HCT116 (cell line): Measurements from ENCODE around the gene PTPRR. TPM values are rescaled to one million over a fixed set of nuclear protein-coding genes. Genes with fewer than 3 reads are reported as not detected.

Experiments
- ATAC-seq: fragments of 200-7000 bp; cut with Tn5 transposase; 2 replicates; pipeline ENCODE4 v1.9.1; 2020; ENCODE audit warnings: mild to moderate bottlenecking, moderate library complexity
- BruUV-seq: library from RNA; stranded (reverse); fragments of 400-500 nt; replicated peaks from 2 replicates; lab custom pipeline; 2021; lab: Mats Ljungman, UMichigan
- CTCF ChIA-PET: fragments of 300-600 bp; sonication (Branson Sonifier 250); formaldehyde crosslinking; loops from one replicate; lab custom pipeline; 2021; ENCODE audit warnings: antibody characterized with exemption; lab: Charles Lee
- POLR2A ChIA-PET: fragments of 300-600, 350-600 bp; sonication (Branson Sonifier 250); formaldehyde crosslinking; loops from one replicate; lab custom pipeline; 2021; ENCODE audit warnings: antibody characterized with exemption; lab: Charles Lee
- RAD21 ChIA-PET, 2 experiments: fragments of 300-600 bp; sonication (Branson Sonifier 250); formaldehyde crosslinking; loops; one replicate each; lab custom pipeline; 2023; ENCODE audit warnings: low total read pairs in 2 of 2; ENCODE audit not compliant: uncharacterized antibody in 2 of 2, unreplicated experiment in 2 of 2, low non-redundant PET in 1 of 2; lab: Charles Lee
- DNase-seq: peaks from one replicate; pipeline ENCODE4 v3.0.0-alpha.2; 2010; ENCODE audit warnings: low read depth, low spot score
- H2AFZ ChIP-seq: fragments of 200-600 bp; shearing (Covaris generic), sonication (generic); 2 replicates; pipeline ENCODE4 v1.6.1; 2017; ENCODE audit warnings: low read depth, mixed run types, mixed read lengths, antibody characterized with exemption, low read length; ENCODE audit not compliant: poor library complexity, severe bottlenecking
- H3K27ac ChIP-seq: 2 replicates; pipeline ENCODE4 v1.5.1; 2012; ENCODE audit warnings: low read depth, low read length
- H3K27me3 ChIP-seq: fragments of 200-600 bp; sonication (generic); 2 replicates; pipeline ENCODE4 v1.6.1; 2016; ENCODE audit warnings: mixed run types, low read length, mixed read lengths; ENCODE audit not compliant: insufficient read depth
- H3K36me3 ChIP-seq, 2 experiments: fragments of 200-500 bp in 1 of 2; fragments of 200-600 bp in 1 of 2; sonication (Bioruptor generic) in 1 of 2; sonication (generic) in 1 of 2; 2 replicates each; pipeline versions ENCODE4 v1.5.1 to v1.6.1; 2014 to 2016; ENCODE audit warnings: low read length in 2 of 2, inconsistent platforms in 1 of 2, mixed read lengths in 1 of 2, mixed run types in 1 of 2; ENCODE audit not compliant: insufficient read depth in 2 of 2, control insufficient read depth in 1 of 2
- H3K4me1 ChIP-seq, 2 experiments: fragments of 200-600 bp in 1 of 2; sonication (generic) in 1 of 2; 2 replicates each; pipeline versions ENCODE4 v1.5.1 to v1.6.1; 2012 to 2017; ENCODE audit warnings: low read length in 2 of 2, inconsistent platforms in 1 of 2, mild to moderate bottlenecking in 1 of 2, mixed read lengths in 1 of 2, mixed run types in 1 of 2, moderate library complexity in 1 of 2; ENCODE audit not compliant: insufficient read depth in 2 of 2, control insufficient read depth in 1 of 2
- H3K4me2 ChIP-seq: fragments of 200-600 bp; sonication (generic); 2 replicates; pipeline ENCODE4 v1.6.1; 2017; ENCODE audit warnings: mixed run types, low read length, mixed read lengths
- H3K4me3 ChIP-seq, 2 experiments: fragments of 200-600 bp in 1 of 2; sonication (generic) in 1 of 2; replicated peaks in 1 of 2; 2 replicates each; pipeline ENCODE4 v1.5.1; 2011 to 2016; ENCODE audit warnings: low read length in 2 of 2, control low read depth in 1 of 2, low read depth in 1 of 2, mild to moderate bottlenecking in 1 of 2, mixed read lengths in 1 of 2, mixed run types in 1 of 2
- H3K79me2 ChIP-seq: fragments of 200-600 bp; sonication (generic); 2 replicates; pipeline ENCODE4 v1.6.1; 2017; ENCODE audit warnings: mild to moderate bottlenecking, mixed run types, low read length, moderate library complexity, mixed read lengths; ENCODE audit not compliant: insufficient read depth
- H3K9ac ChIP-seq: fragments of 200-600 bp; sonication (generic); 2 replicates; pipeline ENCODE4 v1.6.1; 2016; ENCODE audit warnings: low read length, mixed read lengths
- H3K9me2 ChIP-seq: fragments of 200-600 bp; sonication (generic), shearing (Covaris generic); 2 replicates; pipeline ENCODE4 v1.6.1; 2017; ENCODE audit warnings: mixed run types, mild to moderate bottlenecking, moderate library complexity; ENCODE audit not compliant: insufficient read depth
- H3K9me3 ChIP-seq, 2 experiments: fragments of 200-500 bp in 1 of 2; fragments of 200-600 bp in 1 of 2; sonication (Bioruptor generic) in 1 of 2; sonication (generic) in 1 of 2; 2 replicates each; pipeline ENCODE4 v1.6.1; 2014 to 2017; ENCODE audit warnings: low read length in 2 of 2, mixed read lengths in 2 of 2, inconsistent platforms in 1 of 2, low read depth in 1 of 2, mild to moderate bottlenecking in 1 of 2, mixed run types in 1 of 2, moderate library complexity in 1 of 2; ENCODE audit not compliant: control insufficient read depth in 1 of 2, insufficient read depth in 1 of 2
- H4K20me1 ChIP-seq: fragments of 200-600 bp; sonication (generic), shearing (Covaris generic); 2 replicates; pipeline ENCODE4 v1.6.1; 2017; ENCODE audit warnings: mixed run types, mild to moderate bottlenecking, moderate library complexity; ENCODE audit not compliant: insufficient read depth
- ATF3 ChIP-seq: IDR thresholded peaks from 2 replicates; pipeline ENCODE4 v1.6.1; 2012
- CEBPB ChIP-seq: IDR thresholded peaks from 2 replicates; pipeline ENCODE4 v1.6.1; 2012; ENCODE audit warnings: low read depth
- CTCF ChIP-seq, 3 experiments: fragments of 200-600 bp in 1 of 3; sonication (generic) in 1 of 3; IDR thresholded peaks in 2 of 3; conservative IDR thresholded peaks in 1 of 3; 2 replicates each; pipeline ENCODE4 v1.5.1; 2012 to 2017; ENCODE audit warnings: low read depth in 2 of 3, low read length in 2 of 3, antibody characterized with exemption in 1 of 3, borderline replicate concordance in 1 of 3, control low read depth in 1 of 3, mild to moderate bottlenecking in 1 of 3, mixed read lengths in 1 of 3, mixed run types in 1 of 3, moderate library complexity in 1 of 3; ENCODE audit not compliant: insufficient read depth in 1 of 3
- EGR1 ChIP-seq: IDR thresholded peaks from 2 replicates; pipeline ENCODE4 v1.6.1; 2012; ENCODE audit warnings: low read depth
- ELF1 ChIP-seq: IDR thresholded peaks from 2 replicates; pipeline ENCODE4 v1.6.1; 2012; ENCODE audit warnings: low read depth, borderline replicate concordance
- EZH2 ChIP-seq: fragments of 200-600 bp; sonication (generic); IDR thresholded peaks from 2 replicates; pipeline ENCODE4 v1.6.1; 2017; ENCODE audit warnings: antibody characterized with exemption, mixed run types
- EZH2phosphoT487 ChIP-seq: fragments of 200-600 bp; IDR thresholded peaks from 2 replicates; pipeline ENCODE4 v1.6.1; 2018; ENCODE audit warnings: antibody characterized with exemption, borderline replicate concordance
- FOSL1 ChIP-seq: IDR thresholded peaks from 2 replicates; pipeline ENCODE4 v1.6.1; 2012; ENCODE audit warnings: low read depth
- JUND ChIP-seq: IDR thresholded peaks from 2 replicates; pipeline ENCODE4 v1.6.1; 2012
- POLR2A ChIP-seq: IDR thresholded peaks from 2 replicates; pipeline ENCODE4 v1.7.0; 2011; ENCODE audit warnings: borderline replicate concordance; ENCODE audit not compliant: insufficient read depth, insufficient read length; ENCODE audit errors: extremely low read depth
- POLR2AphosphoS5 ChIP-seq: IDR thresholded peaks from 2 replicates; pipeline ENCODE4 v1.6.1; 2011; ENCODE audit warnings: mild to moderate bottlenecking, low read depth, low read length, moderate library complexity
- REST ChIP-seq: IDR thresholded peaks from 2 replicates; pipeline ENCODE4 v1.6.1; 2012; ENCODE audit warnings: low read depth
- SIN3A ChIP-seq: IDR thresholded peaks from 2 replicates; pipeline ENCODE4 v1.6.1; 2012; ENCODE audit warnings: low read depth
- SP1 ChIP-seq: IDR thresholded peaks from 2 replicates; pipeline ENCODE4 v1.6.1; 2012; ENCODE audit warnings: low read depth
- SRF ChIP-seq: IDR thresholded peaks from 2 replicates; pipeline ENCODE4 v1.6.1; 2012; ENCODE audit warnings: low read depth
- TCF7L2 ChIP-seq: IDR thresholded peaks from 2 replicates; pipeline ENCODE4 v1.7.0; 2011; ENCODE audit warnings: borderline replicate concordance, inconsistent platforms; ENCODE audit not compliant: insufficient read depth, insufficient read length; ENCODE audit errors: extremely low read depth
- YY1 ChIP-seq: IDR thresholded peaks from 2 replicates; pipeline ENCODE4 v1.6.1; 2011; ENCODE audit warnings: low read length, low read depth, moderate library complexity, mild to moderate bottlenecking; ENCODE audit not compliant: insufficient replicate concordance; ENCODE audit errors: extremely low read depth
- ZBTB33 ChIP-seq: IDR thresholded peaks from 2 replicates; pipeline ENCODE4 v1.6.1; 2011; ENCODE audit warnings: mild to moderate bottlenecking, low read length, moderate library complexity; ENCODE audit not compliant: insufficient replicate concordance; ENCODE audit errors: extremely low read depth
- ZFX ChIP-seq: fragments of 450-650 bp; IDR thresholded peaks from 2 replicates; pipeline ENCODE4 v1.6.1; 2017
- ZNF274 ChIP-seq: fragments of 200-500 bp; sonication (Bioruptor generic); IDR thresholded peaks from 2 replicates; pipeline ENCODE4 v1.6.1; 2014; ENCODE audit warnings: mild to moderate bottlenecking, low read depth, low read length, inconsistent platforms
- intact Hi-C: fragments of 100-400 bp; cut with micrococcal nuclease; formaldehyde crosslinking; loops from 2 replicates; pipeline ENCODE4 v1.10.0; 2022
- total RNA-seq: library from RNA; stranded (reverse); gene quantifications from one replicate; pipeline ENCODE4 v1.2.1, GENCODE V29; 2021; ENCODE audit not compliant: unreplicated experiment

Gene PTPRR
- total RNA-seq, 1 experiment from 2014 or later: 0.27 TPM

- no peaks in the 10 kb centered on the region for H3K9me3 ChIP-seq
- RAD21 ChIA-PET: no interaction called here
- H3K9me2 ChIP-seq: no peaks in the 10 kb centered on the region
- no TSS peak for BruUV-seq
- H3K4me2 ChIP-seq: no peak overlapping the region
- H3K27me3 ChIP-seq: no peaks in the 10 kb centered on the region
- DNase-seq (no peak), ATAC-seq (no peak)
- POLR2A ChIA-PET: no interaction called here
- intact Hi-C loops: no loop called here
- no peak overlapping the region for H3K9ac ChIP-seq
- H3K27ac ChIP-seq: no peak overlapping the region
- CTCF ChIA-PET: no interaction called here
- H4K20me1 ChIP-seq: no peaks in the 10 kb centered on the region
- no peak overlapping the region for H3K4me3 ChIP-seq
- H3K36me3 ChIP-seq: no peaks in the 10 kb centered on the region
- H3K79me2 ChIP-seq: no peaks in the 10 kb centered on the region
- TF ChIP-seq CTCF (IDR thresholded peaks at IDR 0.05 in 2 of 3, conservative IDR thresholded peaks at IDR 0.05 in 1 of 3; ENCODE audit: borderline replicate concordance in 1 of 3, insufficient read depth in 1 of 3, low read depth in 2 of 3, low read length in 2 of 3) (no peak), POLR2AphosphoS5 (no peak), FOSL1 (no peak), ZBTB33 (no peak), ATF3 (no peak), REST (no peak), EZH2phosphoT487 (no peak), EGR1 (no peak), POLR2A (no peak), SIN3A (no peak), EZH2 (no peak), ELF1 (no peak), ZNF274 (no peak), SP1 (no peak), YY1 (no peak), CEBPB (no peak), TCF7L2 (no peak), ZFX (no peak), SRF (no peak), JUND (no peak)
- peaks cover 20 to 40% of the 10 kb centered on the region in 2 experiments for H3K4me1 ChIP-seq
- peak overlapping the region; percentile 5 for H2AFZ ChIP-seq
Measured at GRCh38 chr12:70648191-70648590, 272.3 kb downstream of the PTPRR start.
